GM19035 (cell line): ENCODE measurements around the gene DNMT3A.

Experiments used
- ATAC-seq: cut with Tn5 transposase; IDR thresholded peaks from one replicate; pipeline ENCODE4 v1.9.1; 2021; ENCODE audit not compliant: unreplicated experiment

Gene DNMT3A

DNA sequence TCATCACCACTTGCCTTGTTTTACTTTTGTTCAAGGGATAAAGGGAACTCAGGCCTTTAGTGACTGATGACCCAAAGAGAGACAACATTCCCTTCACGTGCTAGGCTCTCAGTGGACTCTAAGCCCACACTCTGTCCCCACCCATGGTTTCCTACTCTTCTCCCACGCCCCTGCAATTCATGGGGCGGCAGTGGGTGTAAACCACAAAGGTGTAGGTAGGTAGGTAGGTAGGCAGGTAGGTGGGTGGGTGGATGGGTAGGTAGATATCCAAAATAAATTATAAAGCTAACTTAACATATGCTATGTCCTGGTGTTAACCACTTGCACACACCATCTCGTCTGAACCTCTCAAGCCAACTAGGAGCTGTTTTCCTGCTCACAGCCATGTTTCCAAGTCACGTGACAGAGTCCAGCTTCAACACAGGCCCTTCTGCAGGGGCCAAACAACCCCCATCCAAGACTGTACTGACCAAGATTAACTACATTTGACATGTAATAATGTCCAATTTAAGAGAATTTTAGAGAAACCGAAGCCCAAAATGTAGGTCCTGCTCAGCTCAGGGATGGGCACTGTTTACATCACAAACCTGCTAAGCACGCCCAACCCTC, 33.7 kb downstream of the DNMT3A start:
- ATAC-seq = no peak

DNA sequence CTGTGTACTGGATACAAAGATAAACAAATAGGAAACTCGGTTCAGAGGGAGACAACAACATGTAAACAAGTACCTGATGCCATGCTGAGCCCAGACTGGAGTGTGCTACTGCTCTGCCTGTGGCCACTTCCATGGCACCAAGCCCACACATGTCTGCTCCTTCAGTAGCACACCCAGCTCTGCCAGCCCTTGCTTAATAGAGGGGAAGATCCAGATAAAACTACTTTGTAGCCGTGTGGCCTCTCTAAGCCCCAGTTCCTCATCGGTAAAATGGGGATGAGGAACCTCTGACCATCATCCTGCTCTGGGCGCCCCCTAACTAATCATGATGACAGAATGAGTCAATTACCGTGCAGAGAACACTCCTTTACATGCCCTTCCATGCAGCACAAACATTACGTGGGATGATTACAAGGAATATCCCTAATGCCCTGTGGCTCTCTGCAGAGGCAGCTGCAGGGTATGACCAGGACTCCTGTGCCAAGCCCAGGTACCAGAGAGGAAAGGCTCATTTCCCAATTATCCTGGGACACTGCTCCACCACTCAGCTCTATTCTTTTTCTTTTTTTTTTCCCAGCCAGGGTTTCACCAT, 34.9 kb downstream of the DNMT3A start:
- ATAC-seq = no peak

DNA sequence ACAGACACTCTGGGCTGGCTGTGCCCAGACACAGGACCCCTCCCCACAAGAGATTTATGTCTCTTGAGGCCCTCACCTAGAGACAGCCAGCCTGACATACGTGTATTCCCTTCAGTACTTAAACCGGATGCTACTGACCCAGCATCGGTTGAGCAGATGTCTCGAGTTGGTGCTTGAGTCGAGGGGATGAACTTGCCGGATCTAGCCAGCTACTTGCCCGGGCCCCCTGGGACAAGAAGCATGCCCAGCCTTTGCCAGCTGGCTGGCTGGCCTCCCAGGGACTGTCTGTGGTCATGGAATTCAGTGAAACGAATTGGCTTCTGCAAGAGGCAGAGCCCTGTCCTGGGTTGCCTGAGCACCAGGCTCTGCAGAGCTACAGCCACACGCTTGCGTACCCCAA, 36.0 kb downstream of the DNMT3A start:
- no peak for ATAC-seq

DNA sequence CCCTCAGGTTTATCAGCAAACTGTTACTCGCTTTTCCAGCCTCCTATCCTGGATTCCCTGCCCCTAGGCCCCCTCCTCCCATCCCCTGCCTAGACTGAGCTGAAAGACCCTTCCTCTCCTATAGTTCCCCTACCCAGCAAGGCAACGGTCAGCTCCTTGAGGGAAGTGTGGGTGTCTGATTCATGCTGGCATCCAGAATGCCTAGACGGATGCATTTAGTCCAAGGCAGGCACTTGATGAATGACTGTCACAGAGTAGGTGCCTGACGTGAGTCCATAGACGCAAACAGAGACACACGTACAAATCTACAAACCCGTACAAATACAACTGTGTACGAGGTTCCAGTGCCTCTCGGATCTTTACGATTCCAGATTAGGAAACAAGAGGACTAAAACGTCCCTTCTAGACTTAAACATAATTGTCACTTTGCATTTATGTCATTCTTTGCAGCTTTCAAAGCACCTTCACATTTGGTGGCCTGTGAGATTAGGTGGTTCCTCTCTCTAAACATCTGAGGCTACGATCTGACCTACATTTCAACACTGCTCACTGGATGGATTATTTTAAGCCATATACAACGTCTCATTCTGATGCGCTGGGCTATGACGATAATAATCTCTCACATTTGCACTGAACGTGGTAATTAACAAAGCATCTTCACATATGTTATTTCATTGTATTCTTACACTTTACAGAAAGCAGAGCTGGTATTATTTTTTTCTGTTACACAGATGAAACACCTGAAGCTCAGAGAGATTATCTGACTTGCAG, 36.7 kb downstream of the DNMT3A start:
- ATAC-seq = no peak

DNA sequence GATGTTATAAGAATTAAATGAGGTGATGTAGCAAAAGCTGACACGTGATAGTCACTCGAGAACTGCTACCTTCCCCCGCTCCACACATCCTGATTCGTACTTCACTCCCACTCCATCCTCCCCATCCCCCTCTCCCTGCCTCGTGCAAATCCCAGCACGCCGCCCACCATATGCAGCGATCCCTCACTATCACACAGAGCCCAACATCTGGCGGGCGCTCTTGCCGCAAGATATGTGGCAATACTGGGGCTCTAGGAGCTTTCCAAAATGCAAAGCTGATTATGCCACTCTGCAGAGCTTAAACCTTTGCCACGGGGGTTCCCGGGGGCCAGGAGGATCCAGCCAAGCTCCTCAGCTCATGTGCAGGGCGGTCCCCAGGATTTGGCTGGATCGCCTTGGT, 37.4 kb downstream of the DNMT3A start:
- no peak for ATAC-seq

DNA sequence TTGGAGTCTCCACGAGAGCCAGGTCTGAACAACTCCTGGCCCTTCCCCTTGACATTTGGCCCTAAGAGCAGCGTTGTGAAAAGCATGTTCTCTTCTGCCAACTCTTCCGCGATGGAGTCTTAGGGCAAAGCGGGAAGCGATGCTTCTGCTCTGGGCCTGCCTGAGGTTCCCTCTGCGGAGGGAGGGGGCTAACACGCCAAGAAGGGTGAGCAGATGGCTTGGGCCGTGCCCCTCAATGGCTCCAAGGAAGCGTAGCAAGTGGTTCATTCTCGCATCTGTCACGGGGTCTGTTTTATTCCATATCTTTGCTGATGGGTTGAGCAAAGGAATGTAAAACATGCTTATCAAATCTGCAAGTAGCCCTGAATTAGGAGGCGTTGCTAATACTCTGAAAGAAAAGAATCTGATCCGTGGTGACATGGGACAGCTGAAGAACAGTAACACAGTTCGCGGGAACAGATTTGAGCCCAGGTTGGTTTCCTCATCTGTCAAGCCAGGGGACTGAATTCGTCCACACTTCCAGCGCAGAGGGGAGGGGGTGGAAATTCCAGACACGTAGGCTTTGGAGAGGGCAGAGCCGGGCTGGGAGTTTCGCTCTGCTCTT, 38.0 kb downstream of the DNMT3A start:
- ATAC-seq = no peak

DNA sequence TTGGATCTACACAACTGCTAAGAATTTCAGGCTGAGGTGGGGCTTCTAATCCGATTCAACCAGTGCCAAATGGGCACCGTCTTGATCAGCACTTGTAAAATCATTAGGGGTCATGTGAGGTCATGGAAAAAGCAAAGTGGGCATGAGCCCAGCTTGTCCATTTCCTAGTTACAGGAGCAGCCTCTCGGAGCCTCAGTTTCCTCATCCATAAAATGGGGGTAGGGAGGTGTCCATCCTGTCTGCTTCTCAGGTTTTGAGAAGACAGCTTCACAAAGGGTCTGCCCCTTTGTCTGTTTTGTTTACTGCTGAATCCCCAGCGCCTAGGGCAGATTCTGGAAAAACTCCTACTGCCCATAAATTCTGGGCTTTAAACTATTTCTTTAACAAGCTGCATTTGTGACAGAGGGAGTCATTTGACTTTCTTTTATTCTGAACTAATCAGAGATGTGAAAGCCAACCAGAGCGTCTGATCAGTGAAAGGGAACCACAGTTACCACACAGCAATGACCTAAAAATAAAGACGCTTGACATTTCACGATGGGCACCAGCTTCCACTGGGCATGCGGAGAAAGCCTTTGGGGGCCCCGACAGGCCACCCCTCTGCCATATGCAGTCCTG, 38.9 kb downstream of the DNMT3A start:
- ATAC-seq = no peak

DNA sequence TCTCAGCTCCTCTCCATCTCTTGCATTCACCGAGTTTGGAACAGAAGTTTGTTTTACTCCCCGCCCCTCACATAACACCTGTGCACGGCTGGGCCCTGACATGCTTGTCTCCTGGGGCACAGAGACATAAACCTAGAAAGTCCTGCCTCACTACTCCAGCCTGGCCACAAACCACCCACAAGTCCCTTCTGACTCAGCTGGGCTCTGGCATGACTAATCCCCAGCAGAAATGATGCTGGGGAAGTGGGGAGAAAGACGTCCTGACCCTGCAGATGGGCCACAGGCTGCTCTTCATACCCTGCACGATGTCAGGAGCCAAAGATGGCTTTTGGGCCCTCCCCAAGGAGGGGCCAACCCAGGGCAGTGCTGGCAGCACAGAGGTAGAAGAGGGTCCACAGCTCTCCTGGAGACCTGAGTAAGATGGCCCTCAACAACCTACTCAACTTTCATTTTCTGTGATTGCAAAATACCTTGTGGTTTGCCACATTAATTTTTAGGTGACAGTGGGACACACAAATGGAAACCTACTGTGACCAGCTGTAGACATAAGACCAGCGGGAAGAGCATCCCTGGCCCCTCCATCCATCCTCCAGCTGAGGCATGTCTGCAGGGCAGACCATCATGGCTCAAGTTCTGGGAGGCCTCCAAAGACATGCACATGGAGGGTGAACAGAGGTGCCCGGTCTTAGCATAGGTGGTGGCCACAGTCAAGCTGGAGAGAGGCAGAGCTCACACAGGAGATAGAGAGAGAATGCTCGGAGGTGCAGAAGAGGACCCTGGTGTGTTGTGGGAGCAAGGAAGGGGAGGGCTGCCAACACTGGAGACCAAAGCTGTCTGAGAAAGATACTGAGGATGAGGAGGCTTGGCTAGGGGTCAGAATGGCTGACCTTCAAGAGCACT, 40.0 kb downstream of the DNMT3A start:
- peak; percentile 92 for ATAC-seq

DNA sequence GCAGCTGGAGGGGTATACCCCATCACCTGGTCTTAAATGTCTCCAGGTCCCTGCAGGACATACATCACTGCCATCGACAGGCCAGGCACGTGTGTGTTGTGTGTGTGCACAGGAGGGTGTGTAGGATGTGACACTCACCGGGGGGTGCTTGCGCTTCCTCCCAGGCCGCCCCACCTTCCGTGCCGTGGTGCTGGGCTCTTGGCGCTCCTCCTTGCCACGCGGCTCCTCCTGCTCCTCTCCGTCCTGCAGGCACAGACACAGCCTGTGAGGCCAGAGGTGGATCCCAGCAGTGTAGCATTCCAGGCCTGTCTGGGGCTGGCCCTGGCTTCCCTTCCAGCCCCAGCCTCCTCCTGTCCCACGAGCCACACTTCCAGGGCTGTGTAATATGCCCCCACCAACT, 41.7 kb downstream of the DNMT3A start:
- no peak for ATAC-seq

DNA sequence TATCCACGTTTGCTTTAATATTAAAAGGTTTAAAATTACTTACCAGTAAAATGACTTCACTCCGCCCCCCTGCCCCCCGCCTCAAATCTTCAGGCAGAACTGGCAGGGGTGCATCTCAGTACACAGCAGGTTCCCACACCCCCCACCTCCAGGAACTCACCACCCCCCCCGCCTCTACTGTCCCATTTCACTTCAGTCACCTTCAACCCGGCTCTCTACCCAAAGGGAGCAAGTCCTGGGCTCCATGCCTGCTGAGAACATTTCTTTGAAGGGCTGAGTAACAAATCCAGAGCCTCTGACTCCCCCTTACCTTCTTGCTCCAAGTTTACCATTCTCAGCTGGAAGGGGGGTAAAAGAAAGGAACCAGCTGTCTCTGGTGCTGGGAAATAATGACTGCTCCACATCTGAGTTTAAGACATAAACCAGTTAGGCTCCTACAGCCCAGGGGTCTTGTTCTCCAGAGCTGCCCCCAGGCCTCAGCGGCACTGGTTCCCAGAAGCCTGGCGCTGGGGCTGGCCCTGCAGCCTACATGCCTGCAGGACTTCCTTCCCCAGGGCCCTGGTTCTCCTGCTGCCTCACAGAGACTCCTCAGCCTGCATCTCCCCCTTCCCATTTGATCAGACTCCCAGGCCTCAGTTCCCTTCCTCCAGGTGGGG, 42.8 kb downstream of the DNMT3A start:
- no peak for ATAC-seq

DNA sequence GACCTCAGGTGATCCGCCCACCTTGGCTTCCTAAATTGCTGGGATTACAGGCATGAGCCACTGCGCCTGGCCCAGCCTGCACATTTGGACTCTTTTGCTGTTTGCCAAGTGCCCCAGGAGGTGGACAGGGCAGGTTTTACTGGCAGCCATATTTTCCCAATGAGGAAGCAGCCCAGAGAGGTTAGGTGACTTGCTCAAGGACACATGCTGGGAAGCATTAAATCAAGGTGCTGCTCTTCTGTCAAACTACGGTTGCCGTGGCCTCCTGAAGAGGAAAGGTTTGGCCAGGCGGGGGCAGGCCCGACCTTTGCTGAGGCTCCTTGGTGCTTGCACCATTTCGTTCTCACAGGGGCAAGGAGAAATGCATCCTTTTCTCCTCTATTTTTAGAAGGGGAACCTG, 44.0 kb downstream of the DNMT3A start:
- no peak for ATAC-seq

DNA sequence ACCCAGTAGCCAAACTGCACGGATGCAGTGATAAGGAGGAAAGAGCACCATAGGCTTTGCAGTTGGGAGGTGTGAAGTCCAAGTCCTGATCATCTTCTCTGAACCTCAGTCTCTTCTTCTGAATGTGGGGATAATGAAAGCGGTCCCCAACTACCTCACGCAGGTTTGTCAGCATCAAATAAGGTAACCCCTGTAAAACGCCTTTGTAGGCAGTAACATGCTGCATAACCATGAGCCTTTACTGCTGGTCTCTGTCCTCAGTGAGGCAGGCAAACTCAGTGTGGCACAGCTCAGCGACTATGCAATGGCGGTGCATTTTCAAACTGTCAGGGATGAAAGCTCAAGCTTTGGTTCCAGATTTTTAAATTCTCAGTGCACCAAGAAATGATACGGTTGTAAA, 46.1 kb downstream of the DNMT3A start:
- ATAC-seq = no peak

DNA sequence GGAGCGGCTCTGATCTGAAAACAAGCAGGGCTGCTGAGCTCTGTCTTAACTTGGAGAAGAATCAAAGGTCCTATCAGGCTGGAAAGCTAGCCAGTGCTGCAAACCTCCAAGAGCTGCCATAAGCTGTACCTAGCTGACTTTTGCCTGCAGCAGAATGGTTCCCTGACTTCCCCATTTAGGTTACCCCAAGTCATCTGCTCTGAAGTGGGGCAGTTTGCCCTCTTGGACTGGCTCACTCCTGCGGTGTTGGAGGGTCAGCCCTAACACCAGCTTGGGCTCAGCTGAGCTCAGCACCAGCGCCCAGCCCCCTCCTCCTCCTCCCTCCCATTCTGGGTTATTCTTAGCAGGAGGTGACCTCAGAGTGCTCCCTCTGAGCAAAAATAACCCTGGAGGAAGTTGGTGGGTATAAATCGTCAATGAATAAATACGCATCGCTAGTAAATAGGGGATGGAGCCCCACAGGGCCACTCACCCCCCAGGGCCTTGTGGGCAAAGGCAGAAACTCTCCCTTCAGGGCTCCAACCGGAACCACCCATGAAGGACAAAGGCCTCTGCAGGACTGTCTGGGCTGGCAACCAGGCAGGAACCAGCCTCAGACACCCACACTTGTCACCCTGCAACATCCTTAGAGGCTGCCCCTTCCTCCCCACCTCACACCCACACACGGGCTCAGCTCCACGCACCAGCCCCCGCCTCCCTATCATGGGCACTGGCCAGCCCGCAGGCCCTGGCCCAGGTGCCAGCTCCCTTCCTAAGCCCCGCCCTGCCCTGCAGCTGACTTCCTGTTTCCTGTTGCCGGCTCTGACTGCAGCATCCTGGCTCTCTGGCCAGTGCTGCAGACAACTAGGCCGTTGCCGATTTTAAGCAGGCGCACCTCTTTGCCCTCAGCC, 46.9 kb downstream of the DNMT3A start:
- ATAC-seq = peak; percentile 89

DNA sequence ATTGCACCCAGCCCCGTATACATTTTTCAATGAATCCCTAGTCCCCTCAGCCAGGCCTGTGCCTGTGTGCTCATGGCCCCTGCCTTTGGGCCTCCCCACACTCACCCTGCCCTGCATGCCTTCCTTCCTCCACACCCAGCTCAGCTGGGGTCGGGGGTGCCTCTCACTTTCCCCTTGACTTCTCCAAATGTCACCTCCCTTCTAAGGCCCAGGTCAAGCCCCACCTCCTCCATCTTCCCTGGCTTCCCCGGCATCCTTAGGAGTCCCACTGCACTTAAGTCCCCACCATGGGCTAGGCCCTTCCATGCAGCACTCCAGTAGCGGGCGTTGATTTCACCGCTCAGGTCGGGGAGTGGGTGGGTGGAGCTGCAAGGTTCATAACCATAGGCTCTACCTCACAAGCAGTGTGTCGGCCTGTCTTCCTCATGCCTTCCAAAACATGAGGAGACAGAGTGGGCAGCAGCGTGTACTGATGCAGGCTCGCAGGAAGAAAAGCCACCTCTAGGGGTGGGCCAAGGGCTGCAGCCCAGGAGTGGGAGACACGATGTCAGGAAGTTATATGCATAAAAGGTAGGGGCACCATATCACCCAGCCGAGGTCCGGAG, 47.7 kb downstream of the DNMT3A start:
- no peak for ATAC-seq

DNA sequence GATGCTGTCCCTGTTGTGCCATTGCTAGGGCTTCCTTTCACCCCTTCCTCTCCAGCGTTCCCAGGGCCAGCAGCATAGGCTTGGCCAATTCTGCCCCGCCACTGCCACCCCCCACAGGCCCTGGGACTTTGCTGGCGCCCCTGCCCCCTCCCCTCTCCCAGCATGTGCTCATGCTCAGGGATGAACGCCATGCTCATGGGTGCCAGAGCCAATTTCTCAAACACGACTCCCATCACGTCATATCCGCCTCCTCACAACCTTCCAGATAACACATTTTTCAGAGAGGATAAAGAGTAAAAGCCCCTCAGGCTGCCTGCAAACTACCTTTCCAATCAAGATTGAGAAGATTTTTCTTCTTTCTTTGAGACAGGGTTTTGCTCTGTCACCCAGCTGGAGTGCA, 48.6 kb downstream of the DNMT3A start:
- no peak for ATAC-seq

DNA sequence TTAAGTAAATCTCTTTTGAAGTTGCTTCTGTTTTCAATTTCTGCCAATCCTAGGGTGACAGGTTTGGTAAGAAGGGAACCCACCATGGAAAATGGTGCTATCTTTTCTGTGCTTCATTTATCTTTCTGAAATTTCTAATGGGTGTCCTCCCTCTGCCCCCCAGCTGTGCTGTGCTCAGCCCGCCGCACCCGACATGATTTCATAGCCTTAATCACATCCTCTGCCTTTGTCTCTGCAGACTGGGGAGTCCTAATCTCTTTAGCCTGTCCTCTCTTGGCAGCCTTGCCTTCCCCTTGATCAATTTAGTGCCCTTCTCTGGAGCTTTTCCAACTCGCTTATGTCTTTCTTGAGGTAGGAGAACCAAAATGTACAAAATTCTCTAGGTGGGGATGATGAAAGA, 49.3 kb downstream of the DNMT3A start:
- ATAC-seq = no peak

DNA sequence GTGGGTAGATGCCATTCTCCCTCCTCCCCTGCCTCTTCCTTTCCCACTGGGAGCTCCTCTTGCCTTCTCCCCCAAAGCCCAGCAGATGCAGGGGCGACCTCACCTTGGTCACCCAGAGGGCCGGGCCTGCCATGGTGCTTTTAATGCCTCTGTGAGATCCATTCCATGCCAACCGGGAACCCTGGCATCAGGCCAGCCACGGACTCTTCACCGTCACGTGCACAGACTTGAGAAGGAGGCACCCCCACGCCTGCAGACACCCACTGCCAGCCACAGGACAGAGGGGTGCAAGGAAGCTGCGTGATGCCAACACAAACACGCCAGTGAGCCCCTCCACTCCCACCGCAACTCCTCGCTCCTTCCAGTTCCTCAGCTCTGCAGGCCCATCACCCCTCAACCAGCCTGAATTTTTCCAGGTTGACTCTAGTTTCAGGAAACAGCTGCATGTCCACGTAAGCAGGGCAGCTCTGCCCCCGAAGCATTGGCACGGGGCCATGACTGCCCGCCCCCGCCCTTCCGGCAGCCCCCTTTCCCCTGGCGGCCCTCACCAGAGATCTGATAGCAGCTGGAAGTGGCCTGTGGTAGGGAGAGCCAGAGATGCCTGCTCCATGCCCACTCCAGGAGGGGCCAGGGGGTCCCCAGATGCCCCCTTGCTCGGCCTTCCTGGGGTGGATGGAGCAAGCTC, 50.8 kb downstream of the DNMT3A start:
- no peak for ATAC-seq
